IMR-90 (cell line): ENCODE measurements around the gene FAF2. TPM values are rescaled to one million over a fixed set of nuclear protein-coding genes. Genes with fewer than 3 reads are reported as not detected.
"Not testable (repeated sequence)": the region's sequence is repeated elsewhere in the genome, so short reads cannot be mapped to it uniquely, and the experiment has no call there.

Experiments used
- ATAC-seq: fragments of 200-7000 bp; cut with Tn5 transposase; 2 replicates; pipeline ENCODE4 v1.9.1; 2020; ENCODE audit warnings: low read depth, mild to moderate bottlenecking, moderate library complexity
- BruUV-seq: library from RNA; stranded (reverse); fragments of 400-500 nt; replicated peaks from 2 replicates; lab custom pipeline; 2021; lab: Mats Ljungman, UMichigan
- CTCF ChIA-PET: fragments of 300-600 bp; formaldehyde crosslinking; extraction: SDS; loops from one replicate; lab custom pipeline; 2021; ENCODE audit warnings: antibody characterized with exemption; lab: Yijun Ruan, JAX
- POLR2A ChIA-PET: fragments of 300-600 bp; sonication (Branson Sonifier 250); formaldehyde crosslinking; loops from one replicate; lab custom pipeline; 2022; ENCODE audit warnings: antibody characterized with exemption; ENCODE audit not compliant: unreplicated experiment; lab: Charles Lee
- DNase-seq: peaks from one replicate; pipeline ENCODE4 v3.0.0; 2013
- H2AFZ ChIP-seq: replicated peaks from 2 replicates; pipeline ENCODE3; 2013; ENCODE audit warnings: low read length, mild to moderate bottlenecking; ENCODE audit not compliant: poor library complexity
- H2AK5ac ChIP-seq: 2 replicates; pipeline ENCODE4 v1.6.1; 2013; ENCODE audit warnings: low read depth, low read length, inconsistent platforms
- H2AK9ac ChIP-seq: replicated peaks from 2 replicates; pipeline ENCODE3; 2013; ENCODE audit warnings: mild to moderate bottlenecking, low read depth, low read length, moderate library complexity; ENCODE audit not compliant: poor library complexity
- H2BK120ac ChIP-seq: 2 replicates; pipeline ENCODE4 v1.6.1; 2013; ENCODE audit warnings: low read depth, low read length, inconsistent platforms
- H2BK15ac ChIP-seq: 3 replicates; pipeline ENCODE4 v1.6.1; 2013; ENCODE audit warnings: low read depth, low read length, inconsistent platforms
- H2BK20ac ChIP-seq: 2 replicates; pipeline ENCODE4 v1.6.1; 2013; ENCODE audit warnings: low read depth, mild to moderate bottlenecking, inconsistent platforms, low read length, moderate library complexity
- H2BK5ac ChIP-seq: 2 replicates; pipeline ENCODE4 v1.6.1; 2013; ENCODE audit warnings: mild to moderate bottlenecking, low read depth, low read length, inconsistent platforms; ENCODE audit not compliant: poor library complexity, severe bottlenecking
- H3K14ac ChIP-seq: replicated peaks from 2 replicates; pipeline ENCODE4 v1.6.1; 2013; ENCODE audit warnings: low read depth, low read length, inconsistent platforms
- H3K18ac ChIP-seq: 2 replicates; pipeline ENCODE4 v1.6.1; 2013; ENCODE audit warnings: low read depth, low read length, control low read depth
- H3K23ac ChIP-seq: 2 replicates; pipeline ENCODE4 v1.6.1; 2013; ENCODE audit warnings: low read depth, low read length, inconsistent platforms
- H3K27ac ChIP-seq: 2 replicates; pipeline ENCODE4 v1.5.1; 2013; ENCODE audit warnings: mild to moderate bottlenecking, control low read depth, low read length; ENCODE audit not compliant: insufficient read depth
- H3K27me3 ChIP-seq: 2 replicates; pipeline ENCODE4 v1.6.1; 2013; ENCODE audit warnings: low read length; ENCODE audit not compliant: control insufficient read depth, insufficient read depth
- H3K36me3 ChIP-seq: 2 replicates; pipeline ENCODE4 v1.6.1; 2013; ENCODE audit warnings: low read length, mixed read lengths; ENCODE audit not compliant: control insufficient read depth, insufficient read depth
- H3K4ac ChIP-seq: 2 replicates; pipeline ENCODE4 v1.6.1; 2013; ENCODE audit warnings: low read depth, low read length, inconsistent platforms
- H3K4me1 ChIP-seq: 2 replicates; pipeline ENCODE4 v1.6.1; 2013; ENCODE audit warnings: low read length, mixed read lengths; ENCODE audit not compliant: control insufficient read depth, insufficient read depth
- H3K4me2 ChIP-seq: 2 replicates; pipeline ENCODE4 v1.6.1; 2013; ENCODE audit warnings: low read depth, mild to moderate bottlenecking, control low read depth, low read length, moderate library complexity
- H3K4me3 ChIP-seq: 2 replicates; pipeline ENCODE4 v1.5.1; 2013; ENCODE audit warnings: low read depth, mild to moderate bottlenecking, control low read depth, low read length, moderate library complexity; ENCODE audit not compliant: insufficient read depth
- H3K56ac ChIP-seq: 2 replicates; pipeline ENCODE4 v1.6.1; 2013; ENCODE audit warnings: low read length, inconsistent platforms; ENCODE audit not compliant: insufficient read depth; ENCODE audit errors: extremely low read depth
- H3K79me1 ChIP-seq, 2 experiments: 2 replicates each; pipeline ENCODE4 v1.6.1; 2013; ENCODE audit warnings: low read length in 2 of 2, inconsistent platforms in 1 of 2, low read depth in 1 of 2
- H3K9ac ChIP-seq: 2 replicates; pipeline ENCODE4 v1.6.1; 2013; ENCODE audit warnings: low read depth, low read length, control low read depth
- H3K9me1 ChIP-seq: 2 replicates; pipeline ENCODE4 v1.6.1; 2013; ENCODE audit warnings: low read length, inconsistent platforms; ENCODE audit not compliant: insufficient read depth
- H3K9me3 ChIP-seq: 2 replicates; pipeline ENCODE4 v1.6.1; 2013; ENCODE audit warnings: low read length; ENCODE audit not compliant: control insufficient read depth, insufficient read depth
- H4K20me1 ChIP-seq: 2 replicates; pipeline ENCODE4 v1.6.1; 2013; ENCODE audit warnings: low read length, inconsistent platforms; ENCODE audit not compliant: insufficient read depth
- H4K5ac ChIP-seq: 2 replicates; pipeline ENCODE4 v1.6.1; 2013; ENCODE audit warnings: mild to moderate bottlenecking, low read depth, low read length, control low read depth
- H4K8ac ChIP-seq, 2 experiments: 2 replicates each; pipeline ENCODE4 v1.6.1; 2013; ENCODE audit warnings: low read depth in 2 of 2, low read length in 2 of 2, control low read depth in 1 of 2, inconsistent platforms in 1 of 2
- H4K91ac ChIP-seq: 2 replicates; pipeline ENCODE4 v1.6.1; 2013; ENCODE audit warnings: low read depth, low read length, inconsistent platforms; ENCODE audit not compliant: insufficient read depth
- SMC3 ChIP-seq: fragments of 150-350 bp; IDR thresholded peaks from 2 replicates; pipeline ENCODE4 v1.6.1; 2016; ENCODE audit warnings: low read depth, mild to moderate bottlenecking, antibody characterized with exemption, low read length, moderate library complexity
- WGBS, 2 experiments: methylation state at CpG; one replicate each; pipeline versions ENCODE4 v1.1.5 to v1.1.7; 2013; ENCODE audit warnings: missing lambda C conversion rate in 2 of 2; ENCODE audit not compliant: insufficient read length in 1 of 2; ENCODE audit errors: extremely low coverage in 2 of 2; 5-methylcytosine and 5-hydroxymethylcytosine counted together
- dilution Hi-C: fragments of 300-500 bp; cut with HindIII; formaldehyde crosslinking; loops from one replicate; pipeline ENCODE4 v1.14.3; 2018; ENCODE audit warnings: low sequenced_read_pairs; ENCODE audit not compliant: unreplicated experiment
- in situ Hi-C: fragments of 300-500 bp; cut with MboI; formaldehyde crosslinking; loops from 3 replicates; pipeline ENCODE4 v1.14.3; 2019; ENCODE audit warnings: low sequenced_read_pairs, inconsistent platforms, mixed read lengths
- intact Hi-C: fragments of 100-400 bp; cut with micrococcal nuclease; formaldehyde crosslinking; loops from 2 replicates; pipeline ENCODE4 v1.10.0; 2022
- polyA plus RNA-seq, 3 experiments: library from polyadenylated mRNA; depleted of rRNA; stranded (reverse); fragments of >200 nt; gene quantifications; 2 replicates each; pipeline ENCODE4 v1.2.3, GENCODE V29; 2012; ENCODE audit warnings: low replicate concordance in 1 of 3
- total RNA-seq: library from RNA; depleted of rRNA; stranded (reverse); fragments of >200 nt; gene quantifications from 2 replicates; pipeline ENCODE4 v1.2.3, GENCODE V29; 2012

FAF2 gene
- total and polyA plus RNA-seq, 2 of the 4 experiments (the other 2 are of a cell fraction) = 32.9 to 47.0 TPM

DNA sequence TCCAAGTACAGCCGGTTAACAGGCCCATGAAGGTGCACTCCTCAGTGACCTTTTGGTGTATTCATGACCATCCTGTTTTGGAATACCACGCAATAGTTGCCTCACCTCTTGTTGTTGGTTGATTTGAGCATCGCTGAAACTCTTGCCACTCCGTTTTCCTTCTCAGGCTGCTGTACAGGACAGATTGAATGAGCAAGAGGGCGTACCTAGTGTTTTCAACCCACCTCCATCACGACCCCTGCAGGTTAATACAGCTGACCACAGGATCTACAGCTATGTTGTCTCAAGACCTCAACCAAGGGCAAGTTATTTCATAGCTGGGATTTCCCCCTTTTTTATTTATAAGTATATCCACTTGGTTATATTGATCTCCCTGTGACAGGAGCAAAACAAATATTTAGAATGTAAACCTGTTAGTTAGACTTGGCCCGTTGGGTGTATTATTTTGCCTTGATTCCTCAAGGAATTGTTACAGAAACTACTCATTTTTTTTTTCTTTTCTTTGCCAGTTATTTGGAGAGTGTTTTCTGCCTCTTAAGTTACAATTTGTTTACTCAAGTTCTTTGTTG lies 38.1 kb downstream of the FAF2 start:
- DNase-seq = no peak
- H3K4me1 ChIP-seq = peaks cover 7% of the 10 kb centered on the region
- no TSS peak for BruUV-seq
- dilution Hi-C loops = no loop called here
- in situ Hi-C loops = no loop called here
- peaks cover 28% of the 10 kb centered on the region for H3K36me3 ChIP-seq
- H3K23ac ChIP-seq = no peak overlapping the region
- no peak overlapping the region for H2BK5ac ChIP-seq
- H3K4me3 ChIP-seq = no peak overlapping the region
- no peak overlapping the region for H2BK20ac ChIP-seq
- H4K5ac ChIP-seq = no peak overlapping the region
- POLR2A ChIA-PET = no interaction called here
- no peak overlapping the region for H2BK120ac ChIP-seq
- no peak overlapping the region for H3K4ac ChIP-seq
- H4K91ac ChIP-seq = no peak overlapping the region
- WGBS, 2 experiments = 95% methylated on average over 4 of the region's 7 CpGs; no CpG with 5 or more reads in 1 of the 2 experiments
- H3K79me1 ChIP-seq = peaks cover 42 to 63% of the 10 kb centered on the region in 2 experiments
- no peak for ATAC-seq
- peak overlapping the region; percentile 24; the same call in 1 of the 2 replicates for H2AK5ac ChIP-seq
- no peaks in the 10 kb centered on the region for H3K9me3 ChIP-seq
- H4K20me1 ChIP-seq = peaks cover 15% of the 10 kb centered on the region; the same call in 1 of the 2 replicates
- no peak overlapping the region for H3K27ac ChIP-seq
- H3K4me2 ChIP-seq = no peak overlapping the region
- no peak overlapping the region for H2AFZ ChIP-seq
- intact Hi-C loops = no loop called here
- H3K9ac ChIP-seq = no peak overlapping the region
- CTCF ChIA-PET = no interaction called here
- no peak overlapping the region for H2BK15ac ChIP-seq
- H3K18ac ChIP-seq = no peak overlapping the region
- H3K27me3 ChIP-seq = no peaks in the 10 kb centered on the region
- no peak overlapping the region for H3K56ac ChIP-seq
- H3K9me1 ChIP-seq = peaks cover 10% of the 10 kb centered on the region
- no peak overlapping the region for H2AK9ac ChIP-seq
- H3K14ac ChIP-seq = 0 out of 2 replicates have a peak overlapping the region, but pooled peaks have one; percentile 16
- H4K8ac ChIP-seq = no peak overlapping the region
- no peak for TF ChIP-seq SMC3

DNA sequence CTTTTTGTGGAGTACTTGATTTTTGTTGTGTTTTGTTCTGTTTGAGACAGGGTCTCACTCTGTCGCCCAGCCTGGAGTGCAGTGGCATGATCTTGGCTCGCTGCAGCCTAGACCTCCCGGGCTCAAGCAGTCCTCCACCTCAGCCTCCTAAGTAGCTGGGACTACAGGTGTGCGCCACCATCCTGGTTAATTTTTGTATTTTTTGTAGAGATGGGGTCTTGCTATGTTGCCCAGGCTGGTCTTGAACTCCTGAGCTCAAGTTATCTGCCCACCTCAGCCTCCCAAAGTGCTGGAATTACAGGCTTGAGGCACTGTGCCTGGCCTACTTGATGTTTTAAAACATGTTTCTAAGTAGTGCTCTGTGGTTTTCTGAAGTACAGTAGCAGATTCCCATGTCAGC lies 39.0 kb downstream of the FAF2 start:
- H4K8ac ChIP-seq, H2BK15ac ChIP-seq, H3K14ac ChIP-seq, intact Hi-C loops, H2BK20ac ChIP-seq, POLR2A ChIA-PET, H2AK9ac ChIP-seq, CTCF ChIA-PET, H3K18ac ChIP-seq, H3K27ac ChIP-seq, H3K9me3 ChIP-seq, H3K4ac ChIP-seq, ATAC-seq, H2AFZ ChIP-seq, H3K4me1 ChIP-seq, in situ Hi-C loops, DNase-seq, H3K9ac ChIP-seq, H3K4me2 ChIP-seq, H2BK120ac ChIP-seq, H3K56ac ChIP-seq, H2AK5ac ChIP-seq, H2BK5ac ChIP-seq, H3K27me3 ChIP-seq, BruUV-seq, H4K5ac ChIP-seq, H3K23ac ChIP-seq, dilution Hi-C loops, H3K4me3 ChIP-seq, H4K91ac ChIP-seq: not testable (repeated sequence)
- peaks cover 49 to 64% of the 10 kb centered on the region in 2 experiments for H3K79me1 ChIP-seq
- peaks cover 30% of the 10 kb centered on the region for H3K36me3 ChIP-seq
- no CpG with 5 or more reads among the region's 4 CpGs for WGBS, 2 experiments
- H4K20me1 ChIP-seq = peaks cover 15% of the 10 kb centered on the region; the same call in 1 of the 2 replicates
- H3K9me1 ChIP-seq = peaks cover 16% of the 10 kb centered on the region
